Prostate gland (tissue), 2 donors: ENCODE results near the gene CCDC61.

Source experiments
- POLR2AphosphoS5 ChIP-seq: sonication (generic); formaldehyde crosslinking; IDR thresholded peaks from one replicate; pipeline ENCODE4 v1.6.1; 2017; ENCODE audit warnings: antibody characterized with exemption
- TF ChIP-seq, protein P1 (sequence below), 4 experiments: fragments of 200-600 bp in 2 of 4; fragments of 450-650 bp in 2 of 4; sonication (generic) in 2 of 4; IDR thresholded peaks; 1 replicate in 3 of 4; 2 replicates in 1 of 4; pipeline ENCODE4 v1.5.1; 2016 to 2019; ENCODE audit warnings: antibody characterized with exemption in 4 of 4, mild to moderate bottlenecking in 2 of 4, moderate library complexity in 2 of 4

GRCh38 chr19:45976178-45976577 is 19.1 kb upstream of the CCDC61 start:
- TF ChIP-seq, protein P1, sequence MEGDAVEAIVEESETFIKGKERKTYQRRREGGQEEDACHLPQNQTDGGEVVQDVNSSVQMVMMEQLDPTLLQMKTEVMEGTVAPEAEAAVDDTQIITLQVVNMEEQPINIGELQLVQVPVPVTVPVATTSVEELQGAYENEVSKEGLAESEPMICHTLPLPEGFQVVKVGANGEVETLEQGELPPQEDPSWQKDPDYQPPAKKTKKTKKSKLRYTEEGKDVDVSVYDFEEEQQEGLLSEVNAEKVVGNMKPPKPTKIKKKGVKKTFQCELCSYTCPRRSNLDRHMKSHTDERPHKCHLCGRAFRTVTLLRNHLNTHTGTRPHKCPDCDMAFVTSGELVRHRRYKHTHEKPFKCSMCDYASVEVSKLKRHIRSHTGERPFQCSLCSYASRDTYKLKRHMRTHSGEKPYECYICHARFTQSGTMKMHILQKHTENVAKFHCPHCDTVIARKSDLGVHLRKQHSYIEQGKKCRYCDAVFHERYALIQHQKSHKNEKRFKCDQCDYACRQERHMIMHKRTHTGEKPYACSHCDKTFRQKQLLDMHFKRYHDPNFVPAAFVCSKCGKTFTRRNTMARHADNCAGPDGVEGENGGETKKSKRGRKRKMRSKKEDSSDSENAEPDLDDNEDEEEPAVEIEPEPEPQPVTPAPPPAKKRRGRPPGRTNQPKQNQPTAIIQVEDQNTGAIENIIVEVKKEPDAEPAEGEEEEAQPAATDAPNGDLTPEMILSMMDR (IDR thresholded peaks at IDR 0.05), result no peak
- TF ChIP-seq POLR2AphosphoS5, result no peak
